Urinary bladder (tissue), 4 donors: Measurements from ENCODE around the gene SLC4A5. TPM values are rescaled to one million over a fixed set of nuclear protein-coding genes. Genes with fewer than 3 reads are reported as not detected.

Experiments used
- DNase-seq: peaks from one replicate; pipeline ENCODE4 v3.0.0-alpha.2; 2015; ENCODE audit errors: extremely low spot score
- H3K27ac ChIP-seq: one replicate; pipeline ENCODE4 v1.5.1; 2013; ENCODE audit warnings: low read depth, mild to moderate bottlenecking, moderate library complexity
- H3K36me3 ChIP-seq: one replicate; pipeline ENCODE4 v1.6.1; 2013; ENCODE audit warnings: mild to moderate bottlenecking, moderate library complexity; ENCODE audit not compliant: insufficient read depth
- H3K4me1 ChIP-seq: one replicate; pipeline ENCODE4 v1.6.1; 2013; ENCODE audit warnings: mild to moderate bottlenecking, moderate library complexity; ENCODE audit not compliant: insufficient read depth
- H3K4me3 ChIP-seq: one replicate; pipeline ENCODE4 v1.5.1; 2013; ENCODE audit warnings: low read depth, low read length
- WGBS: extraction: QIAGEN DNeasy Blood & Tissue Kit; methylation state at CpG from one replicate; pipeline ENCODE4 v1.1.7; 2013; 5-methylcytosine and 5-hydroxymethylcytosine counted together
- polyA plus RNA-seq: library from polyadenylated mRNA; stranded (reverse); fragments of 200-250 nt; gene quantifications from one replicate; pipeline ENCODE4 v1.2.3, GENCODE V29; 2013
- small RNA-seq: library from RNA; depleted of rRNA; stranded (forward); fragments of <200 nt; gene quantifications from one replicate; pipeline ENCODE3, GENCODE V24; 2014
- total RNA-seq: library from RNA; depleted of rRNA; stranded (reverse); fragments of >200 nt; gene quantifications from one replicate; pipeline ENCODE4 v1.2.3, GENCODE V29; 2014
- donor health status: healthy with polysubstance abuse.
- donor health status: healthy.

SLC4A5 gene
- total and polyA plus RNA-seq, 2 donors: 0.92 to 3.8 TPM

DNA sequence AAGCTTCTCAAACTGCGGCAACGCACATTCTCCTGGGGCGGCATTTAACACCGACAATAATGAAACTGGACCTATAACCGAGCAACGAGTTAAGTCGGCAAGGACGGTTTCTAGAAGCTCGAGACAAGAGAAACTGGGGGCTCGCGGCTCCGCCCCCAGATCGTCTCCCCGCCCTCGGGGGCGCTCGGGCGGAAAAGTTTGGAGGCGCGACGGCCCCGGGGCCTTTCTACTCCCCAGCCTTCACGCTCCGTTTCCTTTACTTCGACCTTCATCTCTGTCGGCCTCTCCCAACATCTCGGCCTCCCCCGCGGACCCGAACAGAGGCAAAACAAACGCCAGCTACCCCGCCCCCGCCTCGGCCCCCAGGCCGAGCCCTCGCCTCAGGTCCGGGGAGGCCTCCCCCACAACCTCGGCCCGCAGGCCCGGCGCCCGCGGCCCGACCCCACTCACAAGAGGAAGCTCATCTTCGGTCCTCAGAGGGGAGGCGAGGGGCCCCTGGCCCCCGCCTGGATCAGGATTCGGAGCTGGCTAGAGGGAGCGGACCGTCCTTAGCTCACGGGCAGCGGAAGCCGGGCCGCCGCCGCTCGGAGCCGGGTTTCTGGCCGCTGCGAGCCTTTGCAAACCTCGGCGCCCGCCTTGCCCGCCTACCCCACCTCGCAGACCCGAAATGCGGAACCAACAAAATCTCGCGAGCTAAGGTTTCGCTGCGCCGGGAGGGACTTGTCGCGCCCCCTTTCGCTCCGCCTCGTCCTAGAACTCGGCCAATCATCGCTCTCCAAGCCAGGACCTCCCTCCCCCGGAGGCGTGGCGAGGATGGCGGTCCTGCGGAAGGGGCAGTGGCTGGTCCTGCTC, 164.8 kb downstream of the SLC4A5 start, which contains the start of gene MOB1A:
Gene MOB1A (minus strand): TSS at position 669 of the 852 bp plus-strand sequence. CDS start 205 bp downstream, at position 464.
- under 1% methylated on average over 84 of the region's 84 CpGs for WGBS
- peak within 1 kb of the TSS; percentile 93 for H3K27ac ChIP-seq
- H3K4me3 ChIP-seq: peak within 1 kb of the TSS; percentile 84
- peak; percentile 97 for DNase-seq
- no peaks in the 10 kb centered on the region for H3K4me1 ChIP-seq
- no peaks in the 10 kb centered on the region for H3K36me3 ChIP-seq

DNA sequence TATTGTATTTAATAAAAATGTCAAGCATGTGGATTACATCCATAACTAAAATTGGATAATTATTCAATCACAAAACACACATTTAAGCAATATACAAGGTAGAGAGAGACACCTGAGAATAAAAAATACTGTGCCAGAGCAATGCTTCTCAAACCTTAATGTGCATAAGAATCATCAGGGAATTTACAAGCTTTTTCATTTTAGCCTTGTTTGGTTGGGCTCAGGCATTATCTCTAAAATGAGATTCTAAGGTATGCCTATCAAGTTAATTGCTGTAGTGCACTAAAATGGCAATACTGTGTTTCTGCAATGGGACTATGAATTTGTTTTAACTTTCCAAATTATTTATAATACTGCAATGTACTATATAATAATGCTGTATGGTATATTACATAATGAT, 165.5 kb downstream of the SLC4A5 start:
- Histone ChIP-seq H3K4me3 (peak overlapping the region; percentile 84), H3K36me3 (no peaks in the 10 kb centered on the region), H3K27ac (no peak overlapping the region), H3K4me1 (no peaks in the 10 kb centered on the region)
- no peak for DNase-seq

DNA sequence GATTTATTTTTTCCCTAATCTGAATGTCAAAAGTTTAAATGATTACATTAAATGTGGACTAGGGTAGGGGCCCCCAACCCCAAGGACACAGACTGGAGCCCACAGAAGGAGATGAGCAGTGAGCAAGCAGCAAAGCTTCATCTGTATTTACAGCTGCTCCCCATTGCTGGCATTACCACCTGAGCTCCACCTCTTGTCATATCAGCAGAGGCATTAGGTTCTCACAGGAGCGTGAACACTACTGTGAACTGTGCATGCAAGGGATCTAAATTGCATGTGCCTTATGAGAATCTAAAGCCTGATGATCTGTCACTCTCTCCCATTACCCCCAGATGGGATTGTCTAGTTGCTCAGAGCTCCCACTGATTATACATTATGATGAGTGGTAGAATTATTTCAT, 168.3 kb downstream of the SLC4A5 start:
- Histone ChIP-seq H3K4me3 (no peak overlapping the region), H3K27ac (no peak overlapping the region), H3K36me3 (peaks cover 1% of the 10 kb centered on the region), H3K4me1 (no peaks in the 10 kb centered on the region)
- WGBS: 91% methylated on average over 1 of the region's 1 CpG
- no peak for DNase-seq

DNA sequence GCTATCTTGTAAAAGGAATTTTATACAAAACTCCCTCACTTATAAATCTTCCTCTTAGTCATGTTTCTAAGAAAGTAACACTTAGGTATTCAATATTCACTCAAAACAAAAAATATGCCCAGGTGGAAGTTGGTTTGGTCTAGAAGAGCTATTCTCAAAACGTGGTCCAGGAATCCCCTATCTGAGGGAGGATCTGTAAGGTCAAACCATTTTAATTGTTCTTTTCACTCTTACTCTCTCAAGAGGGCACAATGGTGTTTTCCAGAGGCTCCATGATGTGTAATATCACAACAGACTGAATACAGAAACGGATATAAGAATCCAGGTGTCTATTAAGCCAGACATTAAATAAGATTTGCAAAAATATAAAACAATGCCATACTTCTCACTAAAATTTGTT, 174.5 kb downstream of the SLC4A5 start:
- Histone ChIP-seq H3K36me3 (peaks cover 11% of the 10 kb centered on the region), H3K27ac (no peak overlapping the region), H3K4me1 (no peaks in the 10 kb centered on the region), H3K4me3 (no peak overlapping the region)
- DNase-seq: no peak
- WGBS: 73% methylated on average over 2 of the region's 2 CpGs

Small RNA genes within 50 kb of the gene (small RNA-seq; reads per million reads assigned to genes)
- gene RNU6-542P (not detected), gene TAF13P2 (not detected)

Other genes starting within 250 kb of the SLC4A5 start
- 20.2 TPM for gene BOLA3, start 195.5 kb downstream of the SLC4A5 start, total RNA-seq
- 38.1 TPM for gene BOLA3, start 195.5 kb downstream of the SLC4A5 start, polyA plus RNA-seq
- 164 TPM for gene MOB1A, start 164.5 kb downstream of the SLC4A5 start, total RNA-seq
- 50.1 TPM for gene MOB1A, start 164.5 kb downstream of the SLC4A5 start, polyA plus RNA-seq
- 58.3 TPM for gene MTHFD2, start 144.8 kb downstream of the SLC4A5 start, total RNA-seq
- gene MTHFD2, start 144.8 kb downstream of the SLC4A5 start, polyA plus RNA-seq: 71.6 TPM
- 62.1 TPM for gene DCTN1, start 36.9 kb upstream of the SLC4A5 start, total RNA-seq
- gene DCTN1, start 36.9 kb upstream of the SLC4A5 start, polyA plus RNA-seq: 118 TPM
- gene C2orf81, start 78.2 kb upstream of the SLC4A5 start, total RNA-seq: 0.74 TPM
- gene C2orf81, start 78.2 kb upstream of the SLC4A5 start, polyA plus RNA-seq: 4.9 TPM
- 7.8 TPM for gene WDR54, start 78.3 kb upstream of the SLC4A5 start, total RNA-seq
- 21.5 TPM for gene WDR54, start 78.3 kb upstream of the SLC4A5 start, polyA plus RNA-seq
- gene RTKN, start 98.5 kb upstream of the SLC4A5 start, total RNA-seq: 18.0 TPM
- gene RTKN, start 98.5 kb upstream of the SLC4A5 start, polyA plus RNA-seq: 14.2 TPM
- gene INO80B, start 111.7 kb upstream of the SLC4A5 start, total RNA-seq: 13.5 TPM
- gene INO80B, start 111.7 kb upstream of the SLC4A5 start, polyA plus RNA-seq: 35.2 TPM
- 23.1 TPM for gene WBP1, start 115.0 kb upstream of the SLC4A5 start, total RNA-seq
- gene WBP1, start 115.0 kb upstream of the SLC4A5 start, polyA plus RNA-seq: 99.3 TPM
- gene MOGS, start 122.0 kb upstream of the SLC4A5 start, total RNA-seq: 28.4 TPM
- gene MOGS, start 122.0 kb upstream of the SLC4A5 start, polyA plus RNA-seq: 27.2 TPM
- gene MRPL53, start 129.3 kb upstream of the SLC4A5 start, total RNA-seq: 14.0 TPM
- 75.2 TPM for gene MRPL53, start 129.3 kb upstream of the SLC4A5 start, polyA plus RNA-seq
- 28.2 TPM for gene CCDC142, start 139.6 kb upstream of the SLC4A5 start, total RNA-seq
- 7.0 TPM for gene CCDC142, start 139.6 kb upstream of the SLC4A5 start, polyA plus RNA-seq
- gene TTC31, start 139.7 kb upstream of the SLC4A5 start, total RNA-seq: 10.8 TPM
- 20.9 TPM for gene TTC31, start 139.7 kb upstream of the SLC4A5 start, polyA plus RNA-seq
- 0.95 TPM for gene LBX2, start 156.2 kb upstream of the SLC4A5 start, total RNA-seq
- gene LBX2, start 156.2 kb upstream of the SLC4A5 start, polyA plus RNA-seq: 0.95 TPM
- 21.7 TPM for gene PCGF1, start 164.3 kb upstream of the SLC4A5 start, total RNA-seq
- gene PCGF1, start 164.3 kb upstream of the SLC4A5 start, polyA plus RNA-seq: 19.2 TPM
- 0.63 TPM for gene TLX2, start 171.0 kb upstream of the SLC4A5 start, total RNA-seq
- 0.51 TPM for gene TLX2, start 171.0 kb upstream of the SLC4A5 start, polyA plus RNA-seq
- 0.37 TPM for gene DQX1, start 182.8 kb upstream of the SLC4A5 start, total RNA-seq
- 0.27 TPM for gene DQX1, start 182.8 kb upstream of the SLC4A5 start, polyA plus RNA-seq
- gene AUP1, start 186.3 kb upstream of the SLC4A5 start, total RNA-seq: 57.7 TPM
- 112 TPM for gene AUP1, start 186.3 kb upstream of the SLC4A5 start, polyA plus RNA-seq
- gene HTRA2, start 186.5 kb upstream of the SLC4A5 start, total RNA-seq: 25.1 TPM
- gene HTRA2, start 186.5 kb upstream of the SLC4A5 start, polyA plus RNA-seq: 37.3 TPM
- gene LOXL3, start 210.5 kb upstream of the SLC4A5 start, total RNA-seq: 14.6 TPM
- gene LOXL3, start 210.5 kb upstream of the SLC4A5 start, polyA plus RNA-seq: 8.6 TPM
- gene DOK1, start 211.3 kb upstream of the SLC4A5 start, total RNA-seq: 6.0 TPM
- 18.7 TPM for gene DOK1, start 211.3 kb upstream of the SLC4A5 start, polyA plus RNA-seq